HepG2 (cell line): ENCODE measurements around the gene BATF3. TPM values are rescaled to one million over a fixed set of nuclear protein-coding genes. Genes with fewer than 3 reads are reported as not detected.

Experiments used
- ATAC-seq: fragments of 200-7000 bp; cut with Tn5 transposase; 3 replicates; pipeline ENCODE4 v1.9.1; 2020; ENCODE audit warnings: mild to moderate bottlenecking, moderate library complexity
- BruUV-seq: library from RNA; stranded (reverse); fragments of 400-500 nt; replicated peaks from 2 replicates; lab custom pipeline; 2021; lab: Mats Ljungman, UMichigan
- CTCF ChIA-PET: fragments of 300-600 bp; formaldehyde crosslinking; extraction: SDS; loops from one replicate; lab custom pipeline; 2021; ENCODE audit warnings: low total read pairs, inconsistent platforms, low intra/inter-chr PET ratio; lab: Yijun Ruan, JAX
- POLR2A ChIA-PET: fragments of 350-600 bp; sonication (Branson Sonifier 250); formaldehyde crosslinking; loops from one replicate; lab custom pipeline; 2020; ENCODE audit warnings: antibody characterized with exemption, inconsistent platforms; lab: Yijun Ruan, JAX
- DNase-seq: peaks from one replicate; pipeline ENCODE4 v3.0.0-alpha.2; 2015; ENCODE audit warnings: low spot score
- FAIRE-seq: peaks from 3 replicates; lab custom pipeline; 2011; peaks lifted over from hg19 to GRCh38; lab: Jason Lieb, UNC
- H2AFZ ChIP-seq: one replicate; pipeline ENCODE4 v1.6.1; 2011; ENCODE audit warnings: low read length, inconsistent platforms
- H3K27ac ChIP-seq: fragments of 300-600 bp; 3 replicates; pipeline ENCODE4 v1.8.0; 2011; ENCODE audit warnings: mixed run types, mild to moderate bottlenecking, mixed read lengths, low read length, inconsistent platforms; ENCODE audit not compliant: insufficient read depth; ENCODE audit errors: extremely low read length
- H3K27me3 ChIP-seq, 2 experiments: fragments of 200-600 bp in 1 of 2; 2 replicates in 1 of 2; 3 replicates in 1 of 2; pipeline versions ENCODE4 v1.6.0 to v1.8.0; 2011; ENCODE audit warnings: low read length in 2 of 2, mild to moderate bottlenecking in 2 of 2, moderate library complexity in 2 of 2, inconsistent platforms in 1 of 2; ENCODE audit not compliant: insufficient read depth in 2 of 2, control insufficient read depth in 1 of 2
- H3K36me3 ChIP-seq, 2 experiments: fragments of 200-600 bp in 1 of 2; replicated peaks in 1 of 2; 2 replicates in 1 of 2; 3 replicates in 1 of 2; pipeline versions ENCODE4 v1.5.1 to v1.8.0; 2011; ENCODE audit warnings: low read length in 2 of 2, inconsistent platforms in 1 of 2; ENCODE audit not compliant: insufficient read depth in 2 of 2, control insufficient read depth in 1 of 2
- H3K4me1 ChIP-seq: 2 replicates; pipeline ENCODE4 v1.5.1; 2012; ENCODE audit warnings: low read length, inconsistent platforms; ENCODE audit not compliant: insufficient read depth
- H3K4me2 ChIP-seq: 2 replicates; pipeline ENCODE4 v1.6.0; 2011; ENCODE audit warnings: low read depth, low read length, inconsistent platforms
- H3K4me3 ChIP-seq, 3 experiments: fragments of 200-600 bp in 1 of 3; sonication (generic), shearing (Covaris generic) in 1 of 3; replicated peaks in 1 of 3; 2 replicates each; pipeline ENCODE4 v1.5.1; 2011 to 2016; ENCODE audit warnings: low read length in 3 of 3, inconsistent platforms in 2 of 3, low read depth in 2 of 3, mild to moderate bottlenecking in 2 of 3, control low read depth in 1 of 3, mixed read lengths in 1 of 3; ENCODE audit not compliant: insufficient read depth in 1 of 3
- H3K79me2 ChIP-seq: one replicate; pipeline ENCODE4 v1.6.1; 2011; ENCODE audit warnings: low read length, inconsistent platforms; ENCODE audit not compliant: insufficient read depth
- H3K9ac ChIP-seq: 2 replicates; pipeline ENCODE4 v1.6.0; 2011; ENCODE audit warnings: mild to moderate bottlenecking, low read depth, low read length, inconsistent platforms; ENCODE audit not compliant: insufficient read depth
- H3K9me3 ChIP-seq: 2 replicates; pipeline ENCODE4 v1.5.1; 2012; ENCODE audit warnings: mild to moderate bottlenecking, low read length
- H4K20me1 ChIP-seq: 2 replicates; pipeline ENCODE4 v1.6.0; 2011; ENCODE audit warnings: inconsistent platforms, mild to moderate bottlenecking, low read length, moderate library complexity; ENCODE audit not compliant: insufficient read depth
- ARNT ChIP-seq: fragments of 450-650 bp; IDR thresholded peaks from 2 replicates; pipeline ENCODE4 v1.6.1; 2017
- ATRX ChIP-seq: sonication (generic); formaldehyde crosslinking; IDR thresholded peaks from 2 replicates; pipeline ENCODE4 v1.4.0; 2020; ENCODE audit warnings: missing genetic modification reagents, borderline replicate concordance
- CBX5 ChIP-seq: sonication (generic); formaldehyde crosslinking; IDR thresholded peaks from 2 replicates; pipeline ENCODE4 v1.4.0; 2020; ENCODE audit warnings: missing genetic modification reagents, borderline replicate concordance
- CC2D1A ChIP-seq: sonication (generic); formaldehyde crosslinking; IDR thresholded peaks from 2 replicates; pipeline ENCODE4 v1.8.1; 2023; ENCODE audit warnings: mild to moderate bottlenecking, missing genetic modification reagents
- DMAP1 ChIP-seq: IDR thresholded peaks from 2 replicates; pipeline ENCODE4 v1.6.1; 2016
- HNF1B ChIP-seq: sonication (generic); formaldehyde crosslinking; IDR thresholded peaks from 2 replicates; pipeline ENCODE4 v1.5.1; 2020; ENCODE audit warnings: mild to moderate bottlenecking, moderate library complexity, missing genetic modification reagents
- KDM1A ChIP-seq: IDR thresholded peaks from 2 replicates; pipeline ENCODE4 v1.6.1; 2016; ENCODE audit warnings: missing compliant biosample characterization
- KLF12 ChIP-seq: sonication (generic); formaldehyde crosslinking; IDR thresholded peaks from 2 replicates; pipeline ENCODE4 v1.4.0; 2020; ENCODE audit warnings: missing genetic modification reagents, borderline replicate concordance
- MYC ChIP-seq: sonication (generic); formaldehyde crosslinking; IDR thresholded peaks from 2 replicates; pipeline ENCODE4 v1.9.0; 2021; ENCODE audit warnings: missing genetic modification reagents, borderline replicate concordance
- NFIB ChIP-seq: sonication (generic); formaldehyde crosslinking; IDR thresholded peaks from 2 replicates; pipeline ENCODE4 v1.9.0; 2021; ENCODE audit warnings: missing genetic modification reagents, mild to moderate bottlenecking, borderline replicate concordance
- RARA ChIP-seq: IDR thresholded peaks from 2 replicates; pipeline ENCODE4 v1.6.1; 2016; ENCODE audit warnings: missing genetic modification reagents, missing compliant biosample characterization
- SNAPC2 ChIP-seq: sonication (generic); formaldehyde crosslinking; IDR thresholded peaks from 2 replicates; pipeline ENCODE4 v1.8.1; 2022; ENCODE audit warnings: mild to moderate bottlenecking, missing genetic modification reagents
- SSRP1 ChIP-seq: IDR thresholded peaks from 2 replicates; pipeline ENCODE4 v1.6.1; 2016; ENCODE audit warnings: control low read depth
- TAF15 ChIP-seq: fragments of 200-400 bp; formaldehyde crosslinking; IDR thresholded peaks from one replicate; pipeline ENCODE4 v1.6.1; 2018; ENCODE audit warnings: mild to moderate bottlenecking, low read depth, low read length; ENCODE audit not compliant: poor library complexity, severe bottlenecking
- TCF7 ChIP-seq: sonication (generic); IDR thresholded peaks from 2 replicates; pipeline ENCODE4 v1.6.1; 2016; ENCODE audit warnings: antibody characterized with exemption, low read depth
- ZBTB25 ChIP-seq: IDR thresholded peaks from 2 replicates; pipeline ENCODE4 v1.6.1; 2018; ENCODE audit warnings: missing genetic modification reagents
- ZNF431 ChIP-seq: sonication (generic); formaldehyde crosslinking; IDR thresholded peaks from 2 replicates; pipeline ENCODE4 v1.9.0; 2022; ENCODE audit warnings: missing genetic modification reagents, low read depth, mild to moderate bottlenecking, borderline replicate concordance
- ZSCAN25 ChIP-seq: sonication (generic); formaldehyde crosslinking; IDR thresholded peaks from 2 replicates; pipeline ENCODE4 v1.8.0; 2022; ENCODE audit warnings: mild to moderate bottlenecking, missing genetic modification reagents
- ZSCAN30 ChIP-seq: sonication (generic); formaldehyde crosslinking; IDR thresholded peaks from 2 replicates; pipeline ENCODE4 v1.5.0; 2020; ENCODE audit warnings: mild to moderate bottlenecking, missing genetic modification reagents
- ZZZ3 ChIP-seq: sonication (generic); formaldehyde crosslinking; IDR thresholded peaks from 2 replicates; pipeline ENCODE4 v1.4.0; 2020; ENCODE audit warnings: missing genetic modification reagents, mild to moderate bottlenecking, borderline replicate concordance
- WGBS: methylation state at CpG from one replicate; pipeline ENCODE4 v1.1.6; 2017; ENCODE audit warnings: low lambda C conversion rate; 5-methylcytosine and 5-hydroxymethylcytosine counted together
- in situ Hi-C: cut with HindIII; loops from 2 replicates; pipeline ENCODE4 v1.10.0; 2017; ENCODE audit warnings: low pct_unique_long_range_greater_than_20kb; ENCODE audit not compliant: extremely low pct_ligation_motif_present
- intact Hi-C: fragments of 100-400 bp; cut with micrococcal nuclease; formaldehyde crosslinking; loops from one replicate; pipeline ENCODE4 v1.10.0; 2022; ENCODE audit not compliant: unreplicated experiment
- polyA plus RNA-seq, 8 experiments: library from polyadenylated mRNA; depleted of rRNA in 3 of 8; stranded (reverse) in 7 of 8; unstranded in 1 of 8; fragments of >200 nt; fragmentation: Illumina TruSeq in 4 of 8; extraction: Trizol in 4 of 8; gene quantifications; 2 replicates each; pipeline versions ENCODE4 v1.2.1 to v1.2.3, GENCODE V29; 2011 to 2016; ENCODE audit warnings: low read depth in 4 of 8, missing spikeins in 1 of 8, mixed read lengths in 1 of 8; ENCODE audit not compliant: insufficient read depth in 1 of 8
- total RNA-seq, 5 experiments: library from RNA; depleted of rRNA; stranded (reverse); fragments of >200 nt; fragmentation: Illumina TruSeq; extraction: Trizol; gene quantifications; 2 replicates each; pipeline ENCODE4 v1.2.3, GENCODE V29; 2016; ENCODE audit warnings: low read depth in 1 of 5

The BATF3 gene
- total and polyA plus RNA-seq, 2 of the 13 experiments (the other 11 are each of a cell fraction or from before 2014, with no cell fraction given) = 0.13 TPM; not detected in 1

- H4K20me1 ChIP-seq = no peaks in the 10 kb centered on the region
- in situ Hi-C loops (no loop called here), intact Hi-C loops (no loop called here)
- no peaks in the 10 kb centered on the region for H3K9me3 ChIP-seq
- BruUV-seq = no TSS peak
- no peak overlapping the region for H3K4me3 ChIP-seq
- H3K79me2 ChIP-seq = no peaks in the 10 kb centered on the region
- no peak for TF ChIP-seq NFIB (CRISPR knock-in tag)
- TF ChIP-seq ZSCAN25 = no peak
- TF ChIP-seq ZZZ3 (CRISPR knock-in tag) = no peak
- TF ChIP-seq KLF12 (CRISPR knock-in tag) = no peak
- no peak for TF ChIP-seq ZNF431 (CRISPR knock-in tag)
- H3K4me1 ChIP-seq = peaks cover 31% of the 10 kb centered on the region
- H3K36me3 ChIP-seq = no peaks in the 10 kb centered on the region
- ChIA-PET CTCF (no interaction called here), POLR2A (no interaction called here)
- no peak overlapping the region for H3K9ac ChIP-seq
- FAIRE-seq = no peak
- DNase-seq = no peak
- no peak overlapping the region for H3K27ac ChIP-seq
- ATAC-seq = no peak
- 0% methylated on average over 1 of the region's 1 CpG for WGBS
- H3K4me2 ChIP-seq = no peak overlapping the region
- no peak overlapping the region for H2AFZ ChIP-seq
- peaks cover 8 to 48% of the 10 kb centered on the region in 2 experiments for H3K27me3 ChIP-seq
Measured at GRCh38 chr1:212702672-212703071, 3.0 kb upstream of the BATF3 start.

GRCh38 chr1:212701910-212702309, 2.3 kb upstream of the BATF3 start:
- ChIA-PET POLR2A (interaction anchor here (0.8 kb wide), 1 partner anchor 89 kb away, joined by 3 read pairs; the partner anchor contains the start of gene NSL1), CTCF (no interaction called here)
- FAIRE-seq (no peak), ATAC-seq (no peak), DNase-seq (no peak)
- no peak overlapping the region for H2AFZ ChIP-seq
- WGBS = 0% methylated on average over 1 of the region's 1 CpG
- H4K20me1 ChIP-seq = no peaks in the 10 kb centered on the region
- BruUV-seq = no TSS peak
- intact Hi-C loops (no loop called here), in situ Hi-C loops (no loop called here)
- no peak overlapping the region for H3K9ac ChIP-seq
- H3K79me2 ChIP-seq = no peaks in the 10 kb centered on the region
- peaks cover 31% of the 10 kb centered on the region for H3K4me1 ChIP-seq
- no peak overlapping the region for H3K27ac ChIP-seq
- H3K9me3 ChIP-seq = no peaks in the 10 kb centered on the region
- H3K27me3 ChIP-seq = peaks cover 8 to 55% of the 10 kb centered on the region in 2 experiments
- H3K4me3 ChIP-seq = no peak overlapping the region
- no peak overlapping the region for H3K4me2 ChIP-seq
- no peaks in the 10 kb centered on the region for H3K36me3 ChIP-seq
- TF ChIP-seq ZSCAN30 (CRISPR knock-in tag) (no peak), HNF1B (CRISPR knock-in tag) (no peak), KDM1A (no peak), TCF7 (no peak), DMAP1 (CRISPR knock-in tag) (no peak), SNAPC2 (CRISPR knock-in tag) (no peak), RARA (CRISPR knock-in tag) (no peak), CBX5 (no peak), SSRP1 (CRISPR knock-in tag) (no peak), ZBTB25 (no peak), ARNT (no peak), MYC (CRISPR knock-in tag) (no peak), ATRX (CRISPR knock-in tag) (no peak), TAF15 (no peak), CC2D1A (CRISPR knock-in tag) (no peak)
